MCF 10A (cell line): ENCODE results near the gene RELN. TPM values are rescaled to one million over a fixed set of nuclear protein-coding genes. Genes with fewer than 3 reads are reported as not detected.

Source experiments
- BruUV-seq: library from RNA; stranded (reverse); fragments of 400-500 nt; replicated peaks from 2 replicates; lab custom pipeline; 2021; lab: Mats Ljungman, UMichigan
- CTCF ChIA-PET: fragments of 300-600 bp; sonication (Branson Sonifier 250); formaldehyde crosslinking; extraction: SDS; loops from one replicate; lab custom pipeline; 2021; ENCODE audit warnings: antibody characterized with exemption, inconsistent platforms; lab: Yijun Ruan, JAX
- POLR2A ChIA-PET: fragments of 300-600, 350-650 bp; sonication (Branson Sonifier 250); formaldehyde crosslinking; extraction: SDS; loops from one replicate; lab custom pipeline; 2020; ENCODE audit warnings: antibody characterized with exemption, inconsistent platforms; lab: Yijun Ruan, JAX
- DNase-seq: peaks from one replicate; pipeline ENCODE4 v3.0.0-alpha.2; 2018; ENCODE audit not compliant: unreplicated experiment
- H3K27ac Mint-ChIP-seq: one replicate; pipeline ENCODE4 v1.8.0; 2022; ENCODE audit warnings: mild to moderate bottlenecking, low read depth, mixed read lengths; ENCODE audit not compliant: unreplicated experiment
- H3K27me3 Mint-ChIP-seq: one replicate; pipeline ENCODE4 v1.8.0; 2022; ENCODE audit warnings: mixed read lengths; ENCODE audit not compliant: insufficient read depth, unreplicated experiment
- H3K36me3 Mint-ChIP-seq: one replicate; pipeline ENCODE4 v1.8.0; 2022; ENCODE audit warnings: mild to moderate bottlenecking, moderate library complexity, mixed read lengths; ENCODE audit not compliant: insufficient read depth, unreplicated experiment
- H3K4me1 Mint-ChIP-seq: one replicate; pipeline ENCODE4 v1.8.0; 2022; ENCODE audit warnings: mixed read lengths; ENCODE audit not compliant: insufficient read depth, unreplicated experiment
- H3K4me3 Mint-ChIP-seq: one replicate; pipeline ENCODE4 v1.8.0; 2022; ENCODE audit warnings: mild to moderate bottlenecking, moderate library complexity, mixed read lengths; ENCODE audit not compliant: unreplicated experiment
- H3K9me3 Mint-ChIP-seq: one replicate; pipeline ENCODE4 v1.8.0; 2022; ENCODE audit warnings: mixed read lengths; ENCODE audit not compliant: unreplicated experiment
- CTCF ChIP-seq: fragments of 200-600 bp; IDR thresholded peaks from one replicate; pipeline ENCODE4 v1.8.0; 2022; ENCODE audit warnings: antibody characterized with exemption, mild to moderate bottlenecking; ENCODE audit not compliant: unreplicated experiment
- intact Hi-C: fragments of 100-400 bp; cut with micrococcal nuclease; formaldehyde crosslinking; loops from 2 replicates; pipeline ENCODE4 v1.14.1; 2022
- total RNA-seq: library from RNA; stranded (reverse); gene quantifications from 2 replicates; pipeline ENCODE4 v1.2.3, GENCODE V29; 2022

The RELN gene
- total RNA-seq, 1 experiment from 2014 or later, result not detected

DNA sequence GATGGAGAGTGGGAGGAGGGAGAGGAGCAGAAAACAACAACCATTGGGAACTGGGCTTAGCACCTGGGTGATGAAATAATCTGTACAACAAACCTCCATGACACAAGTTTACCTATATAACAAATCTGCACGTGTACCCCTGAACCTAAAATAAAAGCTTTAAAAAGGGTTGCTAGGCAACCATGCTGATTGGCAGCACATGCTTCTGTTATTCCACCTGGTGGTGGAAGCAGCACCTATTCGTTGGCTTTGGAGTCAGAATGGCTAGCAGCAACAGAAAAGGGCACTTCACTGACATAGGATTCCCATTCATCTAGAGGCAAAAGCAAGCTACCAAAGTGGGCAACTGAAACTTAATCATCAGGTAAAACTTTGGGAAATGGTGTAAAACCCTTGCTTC, 57.1 kb downstream of the RELN start:
- DNase-seq, result no peak
- Mint-ChIP-seq H3K4me3 (no peak overlapping the region), H3K27me3 (peaks cover 58% of the 10 kb centered on the region), H3K4me1 (no peaks in the 10 kb centered on the region), H3K9me3 (no peaks in the 10 kb centered on the region), H3K27ac (no peak overlapping the region), H3K36me3 (peaks cover 6% of the 10 kb centered on the region)
- intact Hi-C loops, result no loop called here
- no peak for TF ChIP-seq CTCF
- ChIA-PET POLR2A (interaction anchor here (0.5 to 0.7 kb wide), 2 partner anchors 16 to 19 kb away, joined by 3 read pairs; no protein-coding TSS in a partner anchor), CTCF (no interaction called here)
- no TSS peak for BruUV-seq

DNA sequence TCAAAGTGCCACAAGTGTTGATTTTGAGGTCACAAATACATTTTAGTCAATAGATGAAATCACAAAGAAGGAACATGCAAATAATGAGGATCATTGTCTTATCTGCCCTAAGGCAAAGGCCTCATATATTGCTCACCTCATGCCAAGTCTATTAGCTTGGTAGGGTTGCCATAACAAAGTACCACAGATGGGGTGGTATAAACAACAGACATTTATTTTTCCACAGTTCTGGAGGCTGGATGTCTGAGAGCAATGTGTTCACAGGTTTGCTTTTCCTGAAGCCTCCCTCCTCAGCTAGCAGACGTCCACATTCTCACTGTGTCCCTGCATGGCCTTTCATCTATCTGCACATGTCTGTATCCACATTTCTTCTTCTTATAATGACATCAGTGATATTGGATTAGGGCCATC, 59.6 kb downstream of the RELN start:
- ChIA-PET POLR2A (no interaction called here), CTCF (interaction anchor here (1.0 kb wide), 1 partner anchor 953 kb away, joined by 3 read pairs; no protein-coding TSS in a partner anchor)
- peaks cover 40% of the 10 kb centered on the region for H3K27me3 Mint-ChIP-seq
- DNase-seq, result no peak
- no peak overlapping the region for H3K4me3 Mint-ChIP-seq
- no peaks in the 10 kb centered on the region for H3K4me1 Mint-ChIP-seq
- no peaks in the 10 kb centered on the region for H3K9me3 Mint-ChIP-seq
- BruUV-seq, result no TSS peak
- no peak overlapping the region for H3K27ac Mint-ChIP-seq
- H3K36me3 Mint-ChIP-seq, result no peaks in the 10 kb centered on the region
- no peak for TF ChIP-seq CTCF
- intact Hi-C loops, result no loop called here

DNA sequence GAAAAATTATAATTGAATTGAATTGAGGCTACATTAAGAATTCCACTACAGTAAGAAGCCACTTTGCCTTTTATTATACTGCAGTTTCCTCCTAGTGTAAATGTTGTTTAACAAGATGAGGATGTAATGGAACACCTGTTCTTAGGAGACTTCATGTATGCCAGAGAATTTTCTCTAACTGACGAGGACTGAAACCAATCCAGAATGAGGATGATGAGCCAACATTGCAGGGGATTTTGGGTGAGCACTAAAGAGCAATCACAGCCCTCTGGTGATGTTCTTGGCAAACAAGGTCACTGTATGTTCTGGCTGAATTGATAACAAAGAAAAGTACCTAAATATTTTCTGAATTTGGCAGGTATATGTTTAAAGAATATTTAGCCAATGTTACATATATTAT, 60.9 kb downstream of the RELN start:
- intact Hi-C loops, result no loop called here
- Mint-ChIP-seq H3K4me1 (no peaks in the 10 kb centered on the region), H3K9me3 (no peaks in the 10 kb centered on the region), H3K4me3 (no peak overlapping the region), H3K36me3 (no peaks in the 10 kb centered on the region), H3K27me3 (peaks cover 42% of the 10 kb centered on the region), H3K27ac (no peak overlapping the region)
- no TSS peak for BruUV-seq
- no peak for TF ChIP-seq CTCF
- ChIA-PET POLR2A (no interaction called here), CTCF (no interaction called here)
- no peak for DNase-seq

DNA sequence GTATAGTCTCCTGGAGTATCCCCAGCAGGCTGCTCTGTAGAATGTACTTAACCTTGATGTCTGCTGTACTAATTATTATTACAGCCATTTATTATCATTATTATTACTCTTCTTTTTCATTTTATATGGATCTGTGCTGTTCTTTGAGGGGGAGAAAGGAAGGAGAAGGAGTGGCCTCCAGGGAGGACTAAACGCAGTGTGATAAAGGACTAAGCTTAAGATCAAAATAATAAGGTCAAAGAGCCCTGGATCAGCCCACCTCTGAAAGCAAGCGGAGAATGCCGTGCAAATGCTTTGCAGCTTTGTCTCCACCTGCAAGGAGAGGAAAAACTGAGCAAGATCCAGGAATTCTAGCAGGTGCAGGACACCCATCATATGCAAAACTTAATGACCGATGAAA, 65.3 kb downstream of the RELN start:
- Mint-ChIP-seq H3K9me3 (no peaks in the 10 kb centered on the region), H3K4me1 (no peaks in the 10 kb centered on the region), H3K27ac (no peak overlapping the region), H3K27me3 (peaks cover 61% of the 10 kb centered on the region), H3K4me3 (no peak overlapping the region), H3K36me3 (no peaks in the 10 kb centered on the region)
- ChIA-PET POLR2A (no interaction called here), CTCF (no interaction called here)
- no peak for TF ChIP-seq CTCF
- no peak for DNase-seq
- no TSS peak for BruUV-seq
- intact Hi-C loops, result no loop called here
